ENCODE data around the gene NDUFS3.

DNA sequence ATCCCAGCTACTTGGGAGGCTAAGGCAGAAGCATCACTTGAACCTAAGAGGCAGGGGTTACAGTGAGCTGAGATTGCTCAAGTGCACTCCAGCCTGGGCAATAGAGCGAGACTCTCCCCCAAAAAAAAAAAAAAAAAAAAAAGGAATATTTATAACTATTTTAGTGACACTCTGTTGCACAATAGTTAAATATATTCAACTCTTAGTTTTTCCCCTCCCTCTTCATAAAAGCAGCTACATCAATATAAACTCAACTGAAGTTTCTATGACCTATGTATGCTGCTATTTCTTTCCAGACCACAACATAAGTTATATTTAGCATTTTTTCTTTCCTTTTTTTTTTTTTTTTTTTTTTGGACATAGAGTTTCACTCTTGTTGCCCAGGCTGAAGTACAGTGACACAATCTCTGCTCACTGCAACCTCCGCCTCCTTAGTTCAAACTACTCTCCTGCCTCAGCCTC is 45.2 kb upstream of the NDUFS3 start:
- TF ChIP-seq, protein P1, sequence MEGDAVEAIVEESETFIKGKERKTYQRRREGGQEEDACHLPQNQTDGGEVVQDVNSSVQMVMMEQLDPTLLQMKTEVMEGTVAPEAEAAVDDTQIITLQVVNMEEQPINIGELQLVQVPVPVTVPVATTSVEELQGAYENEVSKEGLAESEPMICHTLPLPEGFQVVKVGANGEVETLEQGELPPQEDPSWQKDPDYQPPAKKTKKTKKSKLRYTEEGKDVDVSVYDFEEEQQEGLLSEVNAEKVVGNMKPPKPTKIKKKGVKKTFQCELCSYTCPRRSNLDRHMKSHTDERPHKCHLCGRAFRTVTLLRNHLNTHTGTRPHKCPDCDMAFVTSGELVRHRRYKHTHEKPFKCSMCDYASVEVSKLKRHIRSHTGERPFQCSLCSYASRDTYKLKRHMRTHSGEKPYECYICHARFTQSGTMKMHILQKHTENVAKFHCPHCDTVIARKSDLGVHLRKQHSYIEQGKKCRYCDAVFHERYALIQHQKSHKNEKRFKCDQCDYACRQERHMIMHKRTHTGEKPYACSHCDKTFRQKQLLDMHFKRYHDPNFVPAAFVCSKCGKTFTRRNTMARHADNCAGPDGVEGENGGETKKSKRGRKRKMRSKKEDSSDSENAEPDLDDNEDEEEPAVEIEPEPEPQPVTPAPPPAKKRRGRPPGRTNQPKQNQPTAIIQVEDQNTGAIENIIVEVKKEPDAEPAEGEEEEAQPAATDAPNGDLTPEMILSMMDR (conservative IDR thresholded peaks at IDR 0.05; ENCODE audit: low read depth in 2 of 2), result no peak
- no peak for TF ChIP-seq POLR2AphosphoS5 (IDR thresholded peaks at IDR 0.05; ENCODE audit: low read depth)
- TF ChIP-seq EZH2phosphoT487 (IDR thresholded peaks at IDR 0.05; ENCODE audit: unreplicated experiment), result no peak

Measured in GM23338 (cell line).